DMS 273 (cell line): ENCODE results near the gene UBE2M.

ENCODE experiments used
- DNase-seq: peaks from one replicate; lab custom pipeline; 2025; ENCODE audit not compliant: unreplicated experiment; lab: John Stamatoyannopoulos, UW

Gene UBE2M

GRCh38 chr19:58555920-58556621, 2.3 kb downstream of the UBE2M start:
- DNase-seq: no peak

GRCh38 chr19:58555369-58555885, 3.0 kb downstream of the UBE2M start:
- DNase-seq: no peak

GRCh38 chr19:58554494-58555368, 3.7 kb downstream of the UBE2M start, which contains the start of gene CHMP2A:
Gene CHMP2A, minus strand, starts transcription at chr19:58555105. Its CDS starts 893 bp downstream, at chr19:58554212.
- DNase-seq: no peak

- no peak for DNase-seq
Observed at GRCh38 chr19:58553799-58554493, 4.5 kb downstream of the UBE2M start.

GRCh38 chr19:58552655-58553054, 5.8 kb downstream of the UBE2M start:
- no peak for DNase-seq

- DNase-seq: no peak
Observed at GRCh38 chr19:58551577-58552471, 6.6 kb downstream of the UBE2M start.

- no peak for DNase-seq
Observed at GRCh38 chr19:58551123-58551497, 7.3 kb downstream of the UBE2M start.

GRCh38 chr19:58550362-58551122, 7.9 kb downstream of the UBE2M start:
- no peak for DNase-seq

- no peak for DNase-seq
Observed at GRCh38 chr19:58549664-58550361, 8.6 kb downstream of the UBE2M start.

GRCh38 chr19:58548859-58549663, 9.3 kb downstream of the UBE2M start:
- DNase-seq: no peak

- no peak for DNase-seq
Observed at GRCh38 chr19:58547323-58548312, 10.8 kb downstream of the UBE2M start.

GRCh38 chr19:58546019-58546530, 12.3 kb downstream of the UBE2M start:
- no peak for DNase-seq

- DNase-seq: no peak
Observed at GRCh38 chr19:58545286-58546018, 13.0 kb downstream of the UBE2M start.

- no peak for DNase-seq
Observed at GRCh38 chr19:58544591-58545285, 13.7 kb downstream of the UBE2M start.

- no peak for DNase-seq
Observed at GRCh38 chr19:58543826-58544590, 14.4 kb downstream of the UBE2M start, which contains the start of gene TRIM28. Gene TRIM28, plus strand, starts transcription at chr19:58544064. Its CDS starts 694 bp downstream, at chr19:58544758.
